GM12801 (cell line): ENCODE data around the gene BST2.

Source experiments
- CTCF ChIP-seq: IDR thresholded peaks from one replicate; pipeline ENCODE4 v1.5.1; 2011; ENCODE audit warnings: control low read depth; ENCODE audit not compliant: insufficient read length; ENCODE audit errors: extremely low read depth

Gene BST2

GRCh38 chr19:17379221-17379631, 26.2 kb downstream of the BST2 start:
- TF ChIP-seq CTCF: no peak

DNA sequence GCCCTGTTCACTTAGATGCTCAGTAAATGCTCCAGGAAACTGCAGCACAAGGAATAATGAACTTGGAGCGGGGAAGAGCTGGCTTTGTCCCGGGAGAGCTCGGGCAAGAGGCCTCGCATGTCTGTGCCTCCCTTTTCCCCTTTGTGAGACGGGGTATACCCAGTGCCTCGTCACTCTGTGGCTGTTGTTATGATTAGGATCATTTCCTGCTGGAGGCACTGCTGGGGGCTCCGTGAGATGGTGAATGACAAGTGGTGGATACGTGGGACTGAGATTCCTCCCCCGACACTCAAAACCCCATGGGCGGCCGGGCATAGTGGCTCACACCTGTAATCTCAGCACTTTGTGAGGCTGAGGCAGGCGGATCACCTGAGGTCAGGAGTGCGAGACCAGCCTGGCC, 27.2 kb downstream of the BST2 start:
- TF ChIP-seq CTCF: no peak

DNA sequence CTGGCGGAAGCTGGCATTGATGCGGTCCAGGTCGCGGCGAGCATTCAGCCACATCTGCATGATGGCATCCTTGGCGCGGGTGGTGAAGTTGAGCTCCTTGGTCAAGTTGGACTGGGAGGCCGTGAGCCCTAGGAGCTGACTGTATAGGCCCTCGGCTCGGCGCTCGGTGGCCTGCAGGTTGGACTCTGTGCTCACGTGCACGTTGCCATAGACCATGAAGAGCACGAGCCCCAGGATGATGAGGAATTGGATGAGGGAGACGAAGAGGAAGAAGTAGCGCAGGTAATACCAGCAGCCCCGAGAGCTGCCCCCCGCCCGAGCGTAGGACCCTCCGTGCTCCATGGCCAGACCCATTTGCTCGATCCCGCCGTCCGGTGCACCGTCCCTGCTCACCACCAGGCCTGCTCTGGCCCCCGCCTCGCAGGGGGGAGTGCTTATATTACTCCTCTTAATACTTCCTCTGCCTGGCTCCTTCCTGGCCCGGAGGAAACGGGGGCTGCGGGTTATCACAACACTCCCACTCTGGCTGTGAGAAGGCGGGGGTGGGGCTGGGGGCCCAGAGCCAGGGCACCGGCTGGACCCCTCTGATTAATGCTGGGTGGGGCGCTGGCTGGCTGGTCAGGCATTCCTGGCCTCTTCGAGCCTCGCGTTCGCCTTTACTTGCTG, 28.4 kb downstream of the BST2 start, which contains the start of gene PLVAP:
Gene PLVAP (minus strand): TSS at position 408 of the 666 bp plus-strand sequence. CDS start 54 bp downstream, at position 354.
- TF ChIP-seq CTCF: no peak

- TF ChIP-seq CTCF: no peak
Measured at GRCh38 chr19:17370026-17370587, 35.3 kb downstream of the BST2 start.

DNA sequence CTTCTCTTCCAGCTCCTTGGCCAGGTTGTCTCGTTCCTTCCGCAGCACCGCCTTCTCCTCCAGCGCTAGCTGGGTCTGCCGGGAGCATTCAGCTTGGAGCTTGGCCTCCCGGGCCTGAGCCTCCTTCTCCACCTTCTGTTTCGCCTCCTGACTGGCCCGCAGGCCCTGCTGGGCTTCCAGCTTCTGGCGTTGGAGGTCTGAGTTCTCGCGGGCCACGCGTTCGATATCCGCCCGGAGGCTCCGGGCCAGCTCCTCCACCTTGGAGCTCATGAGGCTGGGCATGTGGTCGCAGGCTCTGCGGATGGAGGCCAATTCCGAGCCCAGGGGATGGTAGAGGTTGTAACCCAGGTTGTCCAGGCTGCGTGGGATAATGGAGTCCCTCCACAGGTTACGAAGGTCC, 40.1 kb downstream of the BST2 start:
- no peak for TF ChIP-seq CTCF

DNA sequence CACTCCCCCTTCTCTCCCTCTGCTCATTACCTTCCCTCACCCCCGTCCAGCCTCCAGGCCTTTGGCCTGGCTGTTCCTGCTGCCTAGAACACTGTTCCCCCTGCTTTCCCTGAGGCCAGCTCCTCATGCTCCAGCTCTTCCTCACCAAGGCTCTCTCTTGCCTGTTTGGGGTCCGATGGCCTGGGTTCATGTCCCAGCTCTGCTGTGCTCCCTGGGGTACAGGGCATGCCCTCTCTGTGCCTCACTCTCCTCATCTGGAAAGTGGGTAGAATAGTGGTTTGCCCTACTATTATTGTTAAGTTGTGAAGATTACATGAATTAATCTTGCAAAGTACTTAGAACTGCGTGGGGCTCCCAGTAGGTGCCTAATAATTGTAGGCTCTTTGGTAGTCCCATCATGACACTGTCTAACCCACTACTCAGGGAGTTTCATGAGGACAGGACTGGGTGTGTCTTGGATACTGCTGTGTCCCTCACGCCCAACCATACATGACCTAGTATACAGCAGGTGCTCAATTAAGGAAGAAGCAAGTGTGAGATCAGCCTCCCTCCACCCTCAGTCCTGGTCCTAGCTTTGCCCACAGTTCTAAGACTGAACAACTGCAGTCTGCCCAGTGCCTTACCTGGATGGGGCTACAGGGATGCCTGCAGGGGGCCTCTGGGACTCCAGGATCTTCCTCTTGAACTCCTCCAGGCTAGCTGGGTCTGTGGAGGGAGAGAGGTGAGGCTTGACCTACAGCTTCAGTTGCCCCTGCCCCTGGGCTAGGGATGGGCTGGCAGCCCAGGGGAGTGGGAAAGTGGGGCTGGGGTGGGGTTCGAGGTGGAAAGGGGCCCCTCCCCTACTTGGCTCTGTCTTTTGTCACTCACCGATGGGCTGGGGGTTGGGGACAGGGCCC, 45.3 kb downstream of the BST2 start:
- no peak for TF ChIP-seq CTCF

DNA sequence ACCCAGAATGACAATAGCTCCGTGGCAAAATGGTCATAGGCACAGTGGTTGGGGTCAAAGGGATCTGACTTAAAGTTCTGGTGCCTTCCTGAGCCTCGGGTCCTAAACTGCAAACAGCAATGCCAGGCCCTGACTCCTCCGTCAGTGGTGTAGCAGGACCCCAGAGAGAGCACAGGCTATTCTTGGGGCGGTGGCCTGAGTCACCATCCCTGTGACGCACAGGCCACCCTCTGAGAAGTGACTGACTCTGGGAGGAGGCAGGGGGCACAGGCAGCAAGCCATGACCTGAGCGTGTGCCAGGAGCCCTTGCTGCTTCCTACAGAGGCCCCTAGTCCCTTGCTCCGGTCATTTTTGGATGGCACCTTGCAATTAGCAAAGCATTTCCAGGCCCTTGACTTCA, 47.0 kb downstream of the BST2 start:
- TF ChIP-seq CTCF: no peak
